H4 (cell line): Measurements from ENCODE around the gene COMMD8. TPM values are rescaled to one million over a fixed set of nuclear protein-coding genes. Genes with fewer than 3 reads are reported as not detected.

Source experiments
- total RNA-seq: library from RNA; depleted of rRNA; stranded (reverse); fragments of >200 nt; shearing (Covaris generic); gene quantifications from 2 replicates; pipeline ENCODE4 v1.2.3, GENCODE V29; 2014; rRNA removed

Gene COMMD8
- total RNA-seq, 1 experiment from 2014 or later, result 70.1 TPM

Other genes with a start within 250 kb of the COMMD8 start
- gene ATP10D, start 21.6 kb upstream of the COMMD8 start, total RNA-seq, result 28.4 and 32.4 TPM in 2 replicates